Lung (tissue), 12 donors: Measurements from ENCODE around the gene KIF22. TPM values are rescaled to one million over a fixed set of nuclear protein-coding genes. Genes with fewer than 3 reads are reported as not detected.

ENCODE experiments used
- ATAC-seq: fragments of 200-7000 bp; cut with Tn5 transposase; one replicate; pipeline ENCODE4 v1.9.1; 2020; ENCODE audit warnings: moderate number of reproducible peaks; ENCODE audit not compliant: insufficient read depth, low FRiP score
- DNase-seq, 3 donors: peaks; one replicate each; pipeline ENCODE4 v3.0.0-alpha.2; 2013 to 2017
- H3K27ac ChIP-seq, 2 donors: one replicate each; pipeline ENCODE4 v1.5.1; 2013; ENCODE audit warnings: mild to moderate bottlenecking in 2 of 2, moderate library complexity in 2 of 2, control low read depth in 1 of 2, inconsistent platforms in 1 of 2, low read depth in 1 of 2, low read length in 1 of 2
- H3K27me3 ChIP-seq, 3 donors: one replicate each; pipeline ENCODE4 v1.5.1; 2013; ENCODE audit warnings: low read length in 2 of 3; ENCODE audit not compliant: control insufficient read depth in 3 of 3, insufficient read depth in 3 of 3
- H3K36me3 ChIP-seq, 4 donors: one replicate each; pipeline ENCODE4 v1.5.1; 2013; ENCODE audit warnings: low read length in 4 of 4, mild to moderate bottlenecking in 1 of 4, moderate library complexity in 1 of 4; ENCODE audit not compliant: control insufficient read depth in 4 of 4, insufficient read depth in 4 of 4
- H3K4me1 ChIP-seq, 5 donors: one replicate each; pipeline ENCODE4 v1.5.1; 2013; ENCODE audit warnings: low read length in 5 of 5, mild to moderate bottlenecking in 2 of 5, moderate library complexity in 1 of 5; ENCODE audit not compliant: control insufficient read depth in 5 of 5, insufficient read depth in 5 of 5
- H3K4me3 ChIP-seq: one replicate; pipeline ENCODE4 v1.5.1; 2013; ENCODE audit warnings: mild to moderate bottlenecking, control low read depth, moderate library complexity
- H3K9ac ChIP-seq, 2 donors: one replicate each; pipeline ENCODE4 v1.5.1; 2013; ENCODE audit warnings: low read length in 2 of 2, control low read depth in 1 of 2; ENCODE audit not compliant: insufficient read depth in 1 of 2
- H3K9me3 ChIP-seq, 4 donors: one replicate each; pipeline ENCODE4 v1.5.1; 2013; ENCODE audit warnings: low read length in 3 of 4, mild to moderate bottlenecking in 1 of 4, moderate library complexity in 1 of 4; ENCODE audit not compliant: control insufficient read depth in 4 of 4, insufficient read depth in 3 of 4
- WGBS, 2 donors: extraction: QIAGEN DNeasy Blood & Tissue Kit; methylation state at CpG; one replicate each; pipeline ENCODE4 v1.1.7; 2013; 5-methylcytosine and 5-hydroxymethylcytosine counted together
- polyA plus RNA-seq, 2 donors: library from polyadenylated mRNA; stranded (reverse); fragments of 200-250 nt; gene quantifications; one replicate each; pipeline ENCODE4 v1.2.1, GENCODE V29; 2013
- total RNA-seq, 2 donors: library from RNA; depleted of rRNA in 1 of 2; stranded (reverse); fragments of >200 nt in 1 of 2; gene quantifications; one replicate each; pipeline ENCODE4 v1.2.1, GENCODE V29; 2014 to 2021
- TF ChIP-seq, protein P1 (sequence below): IDR thresholded peaks from 2 replicates; pipeline ENCODE4 v1.5.1; 2012; ENCODE audit warnings: mild to moderate bottlenecking; ENCODE audit errors: control extremely low read depth, extremely low read depth
- donor health status: control.
- donor health status: control.
- donor health status: Bipolar disorder and iron deficiency.
- donor health status: healthy.
- donor health status: DM: yes; HTN: yes; CAD: no.

The KIF22 gene
- total and polyA plus RNA-seq, 4 donors, result 22.1 to 84.9 (median 25.9) TPM

DNA sequence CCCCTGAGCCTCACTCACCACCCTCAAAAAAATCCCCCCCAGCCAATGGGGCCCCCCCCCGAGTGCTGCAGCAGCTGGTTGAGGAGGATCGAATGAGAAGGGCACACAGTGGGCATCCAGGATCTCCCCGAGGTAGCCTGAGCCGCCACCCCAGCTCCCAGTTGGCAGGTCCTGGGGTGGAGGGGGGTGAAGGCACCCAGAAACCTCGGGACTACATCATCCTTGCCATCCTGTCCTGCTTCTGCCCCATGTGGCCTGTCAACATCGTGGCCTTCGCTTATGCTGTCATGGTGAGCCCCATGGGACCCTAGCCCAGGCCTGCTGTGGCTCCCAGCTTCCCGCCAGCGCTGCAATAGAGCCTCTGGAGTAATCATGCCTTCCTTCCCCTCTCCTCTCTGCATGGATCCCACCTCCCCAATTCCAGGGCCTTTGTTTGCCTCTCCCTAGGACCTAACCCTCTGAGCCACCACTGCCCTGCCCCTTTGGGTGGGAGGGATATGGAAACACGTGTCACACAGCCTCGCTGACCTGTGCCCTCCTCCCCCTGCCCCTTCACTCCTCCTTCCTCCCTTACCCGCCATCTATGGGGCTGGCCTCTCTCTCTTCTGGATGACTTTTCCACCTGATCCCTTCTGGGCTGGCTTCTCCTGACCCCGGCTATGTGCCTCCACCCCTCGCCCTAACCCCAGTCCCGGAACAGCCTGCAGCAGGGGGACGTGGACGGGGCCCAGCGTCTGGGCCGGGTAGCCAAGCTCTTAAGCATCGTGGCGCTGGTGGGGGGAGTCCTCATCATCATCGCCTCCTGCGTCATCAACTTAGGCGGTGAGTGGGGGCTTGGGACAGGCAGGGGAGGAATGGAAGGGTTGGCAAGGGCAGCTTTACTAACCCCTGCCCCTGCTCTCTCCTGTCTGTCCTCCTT is 23.4 kb downstream of the KIF22 start:
- TF ChIP-seq, protein P1, sequence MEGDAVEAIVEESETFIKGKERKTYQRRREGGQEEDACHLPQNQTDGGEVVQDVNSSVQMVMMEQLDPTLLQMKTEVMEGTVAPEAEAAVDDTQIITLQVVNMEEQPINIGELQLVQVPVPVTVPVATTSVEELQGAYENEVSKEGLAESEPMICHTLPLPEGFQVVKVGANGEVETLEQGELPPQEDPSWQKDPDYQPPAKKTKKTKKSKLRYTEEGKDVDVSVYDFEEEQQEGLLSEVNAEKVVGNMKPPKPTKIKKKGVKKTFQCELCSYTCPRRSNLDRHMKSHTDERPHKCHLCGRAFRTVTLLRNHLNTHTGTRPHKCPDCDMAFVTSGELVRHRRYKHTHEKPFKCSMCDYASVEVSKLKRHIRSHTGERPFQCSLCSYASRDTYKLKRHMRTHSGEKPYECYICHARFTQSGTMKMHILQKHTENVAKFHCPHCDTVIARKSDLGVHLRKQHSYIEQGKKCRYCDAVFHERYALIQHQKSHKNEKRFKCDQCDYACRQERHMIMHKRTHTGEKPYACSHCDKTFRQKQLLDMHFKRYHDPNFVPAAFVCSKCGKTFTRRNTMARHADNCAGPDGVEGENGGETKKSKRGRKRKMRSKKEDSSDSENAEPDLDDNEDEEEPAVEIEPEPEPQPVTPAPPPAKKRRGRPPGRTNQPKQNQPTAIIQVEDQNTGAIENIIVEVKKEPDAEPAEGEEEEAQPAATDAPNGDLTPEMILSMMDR, result no peak
- 78 to 82% methylated on average over 24 of the region's 24 CpGs for WGBS, 2 donors
- Histone ChIP-seq H3K9ac (no peak overlapping the region), H3K9me3 (no peaks in the 10 kb centered on the region), H3K4me3 (no peak overlapping the region), H3K36me3 (peaks cover 0 to 20% (median 13%) of the 10 kb centered on the region in 4 donors), H3K4me1 (peaks cover 3 to 67% (median 25%) of the 10 kb centered on the region in 5 donors), H3K27me3 (no peaks in the 10 kb centered on the region), H3K27ac (no peak overlapping the region)
- ATAC-seq (no peak), DNase-seq (no peak)

- Histone ChIP-seq H3K4me1 (peaks cover 3 to 63% (median 22%) of the 10 kb centered on the region in 5 donors), H3K9me3 (no peaks in the 10 kb centered on the region), H3K36me3 (peaks cover 0 to 19% (median 13%) of the 10 kb centered on the region in 4 donors), H3K9ac (no peak overlapping the region), H3K27ac (no peak overlapping the region), H3K27me3 (no peaks in the 10 kb centered on the region), H3K4me3 (no peak overlapping the region)
- 76 to 89% methylated on average over 4 to 5 of the region's 5 CpGs for WGBS, 2 donors
- TF ChIP-seq, protein P1, result no peak
- DNase-seq (no peak), ATAC-seq (no peak)
Measured at GRCh38 chr16:29814592-29814991, 24.0 kb downstream of the KIF22 start.

DNA sequence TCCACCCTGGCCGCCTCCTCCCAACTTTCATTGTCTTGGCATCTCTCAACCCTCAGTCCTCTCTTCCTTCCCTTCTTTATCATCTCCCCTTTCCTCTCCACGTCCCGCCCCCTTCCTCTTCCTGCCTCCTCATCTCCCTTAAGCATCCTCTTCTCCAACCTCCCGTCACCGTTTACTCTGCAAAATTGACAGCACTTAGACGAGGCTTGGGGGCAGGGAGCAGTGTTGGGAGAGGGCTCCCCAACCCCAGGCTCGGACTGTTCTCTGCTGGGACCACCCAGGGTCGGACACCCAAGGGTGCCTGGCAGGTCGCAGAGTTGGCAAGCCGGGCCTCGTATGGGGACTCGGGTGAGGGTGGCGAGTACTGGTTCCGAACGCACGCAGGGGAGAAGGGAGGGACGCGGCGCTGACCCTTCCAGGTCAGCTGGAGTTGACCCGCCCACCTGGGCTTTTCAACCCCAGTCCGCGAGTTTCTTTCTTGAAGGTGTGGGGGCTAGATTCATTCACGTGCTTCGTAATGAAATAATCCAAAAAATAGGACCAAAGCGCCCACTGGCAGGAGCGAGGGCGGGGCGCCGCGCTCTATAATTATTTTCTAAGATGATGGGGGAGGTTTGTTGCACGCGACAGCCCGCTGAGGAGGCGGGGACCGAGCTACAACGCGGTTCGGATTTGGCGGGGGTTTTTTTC is 24.6 kb downstream of the KIF22 start:
- no peak for DNase-seq
- peaks cover 0 to 20% (median 11%) of the 10 kb centered on the region in 4 donors for H3K36me3 ChIP-seq
- WGBS, 2 donors, result 4 to 5% methylated on average over 39 of the region's 39 CpGs
- no peaks in the 10 kb centered on the region for H3K27me3 ChIP-seq
- no peak for ATAC-seq
- no peak overlapping the region for H3K4me3 ChIP-seq
- TF ChIP-seq, protein P1, result no peak
- no peaks in the 10 kb centered on the region for H3K9me3 ChIP-seq
- peak overlapping the region in 1 of 2 donors; percentile 42 for H3K9ac ChIP-seq
- H3K27ac ChIP-seq, result peak overlapping the region; percentile 24 to 37
- peaks cover 3 to 63% (median 21%) of the 10 kb centered on the region in 5 donors for H3K4me1 ChIP-seq
